Epithelial cell of esophagus (primary cell): ENCODE data around the gene SH3RF2.

Source experiments
- DNase-seq: peaks from one replicate; pipeline ENCODE4 v3.0.0; 2010; ENCODE audit warnings: low read depth
- H3K4me3 ChIP-seq: 2 replicates; pipeline ENCODE4 v1.5.1; 2011; ENCODE audit warnings: mild to moderate bottlenecking, low read length, control low read depth
- CTCF ChIP-seq: IDR thresholded peaks from 2 replicates; pipeline ENCODE4 v1.5.1; 2011; ENCODE audit warnings: low read depth, mild to moderate bottlenecking, low read length, control low read depth, inconsistent platforms; ENCODE audit not compliant: insufficient read depth; ENCODE audit errors: missing control alignments

Gene SH3RF2

DNA sequence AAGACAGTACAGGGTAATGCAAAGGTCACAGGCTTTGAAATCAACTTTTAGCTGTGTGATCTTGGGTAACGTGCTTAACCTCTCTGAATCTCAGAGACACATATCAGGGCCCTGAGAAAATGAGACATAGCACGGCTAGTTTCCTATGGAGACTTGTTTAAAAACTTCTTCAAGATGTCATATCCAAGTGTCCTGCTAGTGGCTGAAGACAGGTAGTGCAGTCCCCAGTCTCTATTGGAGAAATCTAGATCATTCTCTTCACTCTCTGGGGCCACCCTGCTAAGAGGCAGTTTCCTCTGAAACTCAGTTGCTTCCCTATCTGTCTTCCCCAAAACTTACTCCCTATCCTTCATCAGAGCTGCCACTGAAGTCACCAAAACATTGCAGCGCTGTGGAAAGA lies 33.3 kb upstream of the SH3RF2 start:
- no peak for DNase-seq
- H3K4me3 ChIP-seq, result no peak overlapping the region
- peak; percentile 35 for TF ChIP-seq CTCF

- TF ChIP-seq CTCF, result no peak
- DNase-seq, result peak; percentile 26
Measured at GRCh38 chr5:145903867-145904266, 32.5 kb upstream of the SH3RF2 start.

GRCh38 chr5:145904743-145905142 lies 31.6 kb upstream of the SH3RF2 start:
- no peak for DNase-seq
- no peak for TF ChIP-seq CTCF
- no peak overlapping the region for H3K4me3 ChIP-seq

More at GRCh38 chr5:145903867-145904266, 32.5 kb upstream of the SH3RF2 start:
- no peak overlapping the region for H3K4me3 ChIP-seq

GRCh38 chr5:145906401-145906800 lies 30.0 kb upstream of the SH3RF2 start:
- no peak for TF ChIP-seq CTCF
- no peak for DNase-seq
- H3K4me3 ChIP-seq, result no peak overlapping the region

DNA sequence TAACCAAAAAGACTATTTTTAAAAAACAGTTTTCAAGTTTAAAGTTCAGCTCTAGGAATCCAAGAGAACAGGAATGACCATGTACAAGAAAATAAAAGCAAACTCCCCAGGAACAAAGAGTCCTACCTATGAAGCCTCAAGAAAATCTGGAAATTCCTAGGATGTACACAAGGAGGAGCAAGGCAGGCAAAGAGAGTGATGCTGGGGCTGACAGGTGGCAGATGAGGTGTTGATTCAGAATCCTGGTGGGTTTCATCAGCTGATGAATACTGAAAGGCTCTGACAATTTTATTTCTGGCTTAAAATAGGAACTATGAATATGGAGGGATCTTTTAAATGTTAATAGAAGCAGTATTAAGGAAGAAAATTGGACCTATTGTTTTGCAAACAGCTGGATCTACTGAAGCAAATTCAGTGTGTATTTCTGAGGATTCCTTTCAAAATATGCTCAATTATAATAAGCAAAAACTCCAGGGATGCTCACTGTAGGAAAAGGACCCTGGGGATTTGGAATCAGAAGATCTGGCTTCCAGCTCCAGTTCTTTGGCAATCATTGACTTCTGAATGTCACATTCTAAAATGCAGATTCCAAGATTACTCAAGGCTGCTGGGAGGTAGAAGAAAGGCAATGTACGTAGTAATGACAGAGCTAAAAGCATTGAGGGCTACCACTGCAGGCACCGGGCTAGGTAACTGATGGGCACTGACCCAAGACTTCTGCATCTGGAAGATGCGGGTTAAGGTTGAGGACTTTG lies 28.0 kb upstream of the SH3RF2 start:
- peak; percentile 59 for TF ChIP-seq CTCF
- H3K4me3 ChIP-seq, result no peak overlapping the region

DNA sequence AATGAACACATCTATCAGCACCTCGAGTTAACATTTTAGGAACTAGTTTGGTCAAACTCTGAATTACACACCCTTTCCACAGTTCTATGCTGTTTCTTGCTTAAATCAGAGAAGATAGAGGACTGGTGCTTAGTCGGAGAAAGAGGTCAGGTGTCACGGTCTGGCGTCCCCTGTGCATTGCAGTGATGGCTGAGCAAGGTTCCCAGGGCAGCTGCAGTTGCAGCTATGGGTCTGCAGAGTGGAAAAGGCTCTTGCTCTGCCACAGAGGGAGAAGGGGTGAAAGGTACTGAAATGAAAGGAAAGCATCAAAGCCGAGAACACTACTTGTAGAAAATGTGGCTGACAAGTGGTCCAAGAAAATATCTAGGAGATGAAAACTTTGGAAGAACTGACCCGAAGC lies 25.2 kb upstream of the SH3RF2 start:
- no peak for TF ChIP-seq CTCF
- DNase-seq, result no peak
- no peak overlapping the region for H3K4me3 ChIP-seq

More for the DNA sequence above, 28.0 kb upstream of the SH3RF2 start:
- peak; percentile 32 for DNase-seq

GRCh38 chr5:145912019-145912418 lies 24.4 kb upstream of the SH3RF2 start:
- no peak for TF ChIP-seq CTCF
- no peak overlapping the region for H3K4me3 ChIP-seq
- DNase-seq, result no peak
